ENCODE results near the gene ATP11C. TPM values are rescaled to one million over a fixed set of nuclear protein-coding genes. Genes with fewer than 3 reads are reported as not detected.

ATP11C gene
- total and polyA plus RNA-seq, 10 of the 15 experiments (the other 5 are each of a cell fraction or from before 2014, with no cell fraction given): 16.2 to 44.0 (median 24.8) TPM

GRCh38 chrX:139770366-139770765 lies 162.5 kb downstream of the ATP11C start (continued):
- no peak for TF ChIP-seq MTA3 (IDR thresholded peaks at IDR 0.05; ENCODE audit: borderline replicate concordance, low read length)
- no peak for TF ChIP-seq BRCA1 (IDR thresholded peaks at IDR 0.05; ENCODE audit: low read depth, low read length)
- TF ChIP-seq ZBED1 (IDR thresholded peaks at IDR 0.05; ENCODE audit: borderline replicate concordance): no peak
- no peak for TF ChIP-seq YBX1 (IDR thresholded peaks at IDR 0.05)

- no TSS peak for BruUV-seq (replicated peaks)
- FAIRE-seq (peak; percentile 13), DNase-seq (ENCODE audit: low read depth, low spot score) (peak; percentile 8), ATAC-seq (peak; percentile 75)
- Histone ChIP-seq H3K27me3 (replicated peaks in 1 of 2; ENCODE audit: control insufficient read depth in 2 of 2, insufficient read depth in 2 of 2, low read length in 1 of 2) (no peaks in the 10 kb centered on the region), H3K79me2 (ENCODE audit: control insufficient read depth, insufficient read depth, low read length) (no peaks in the 10 kb centered on the region), H2AFZ (ENCODE audit: control insufficient read depth, low read depth, low read length) (no peak overlapping the region), H3K4me2 (ENCODE audit: control insufficient read depth, insufficient read depth) (no peak overlapping the region), H3K27ac (ENCODE audit: control insufficient read depth, insufficient read depth) (peak overlapping the region; percentile 61), H3K4me3 (no peak overlapping the region), H3K9me3 (replicated peaks; ENCODE audit: control insufficient read depth, insufficient read depth, low read length) (no peaks in the 10 kb centered on the region; the same call in 2 of the 3 replicates), H3K4me1 (ENCODE audit: control insufficient read depth, insufficient read depth, low read length) (peaks cover 6% of the 10 kb centered on the region), H3K36me3 (ENCODE audit: control insufficient read depth in 2 of 2, insufficient read depth in 2 of 2, low read length in 1 of 2) (peaks cover 0 to 6% of the 10 kb centered on the region in 2 experiments; a peak in 1 of 4 replicates), H4K20me1 (ENCODE audit: control insufficient read depth, insufficient read depth) (no peaks in the 10 kb centered on the region), H3K9ac (ENCODE audit: control insufficient read depth, insufficient read depth, low read length) (no peak overlapping the region)
- SMC1A ChIA-PET (ENCODE audit: uncharacterized antibody, unreplicated experiment): no interaction called here
- intact Hi-C loops (cut with micrococcal nuclease; ENCODE audit: unreplicated experiment) (no loop called here), in situ Hi-C loops (cut with MboI) (no loop called here)
- RAD21 ChIA-PET (ENCODE audit: unreplicated experiment): interaction anchor here (0.9 kb wide), 1 partner anchor 28 kb away, joined by 3 read pairs; no protein-coding TSS in a partner anchor
- 66% methylated on average over 5 of the region's 5 CpGs for WGBS (ENCODE audit: insufficient coverage, insufficient replicate concordance, low lambda C conversion rate, missing lambda C conversion rate)
- CTCF ChIA-PET: interaction anchor here (0.5 kb wide), 1 partner anchor 1628 kb away, joined by 3 read pairs; no protein-coding TSS in a partner anchor
- POLR2A ChIA-PET: interaction anchor here (1.0 kb wide), 1 partner anchor 10 kb away, joined by 3 read pairs; no protein-coding TSS in a partner anchor
- TF ChIP-seq RUNX3 (IDR thresholded peaks at IDR 0.05; ENCODE audit: low read length): peak; percentile 61
- TF ChIP-seq YY1 (IDR thresholded peaks at IDR 0.05; ENCODE audit: low read depth, low read length): no peak
- TF ChIP-seq CBX3 (IDR thresholded peaks at IDR 0.05; ENCODE audit: borderline replicate concordance, low read depth): no peak
- TF ChIP-seq MAX (IDR thresholded peaks at IDR 0.05; ENCODE audit: low read depth, low read length): no peak
- no peak for TF ChIP-seq MEF2A (IDR thresholded peaks at IDR 0.05; ENCODE audit: insufficient read depth, low read depth, low read length)
- TF ChIP-seq MTA3 (IDR thresholded peaks at IDR 0.05; ENCODE audit: borderline replicate concordance, low read length): no peak
- TF ChIP-seq SMAD1 (IDR thresholded peaks at IDR 0.05; ENCODE audit: low read depth, partially characterized antibody): no peak
- TF ChIP-seq IRF3 (IDR thresholded peaks at IDR 0.05): no peak
- no peak for TF ChIP-seq ZBED1 (IDR thresholded peaks at IDR 0.05; ENCODE audit: borderline replicate concordance)
- TF ChIP-seq IKZF2 (IDR thresholded peaks at IDR 0.05): peak; percentile 65 to 67
- TF ChIP-seq RBBP5 (conservative IDR thresholded peaks at IDR 0.05): no peak
- TF ChIP-seq EGR1 (IDR thresholded peaks at IDR 0.05; ENCODE audit: borderline replicate concordance in 1 of 2, low read depth in 2 of 2, low read length in 2 of 2): no peak
- no peak for TF ChIP-seq ZZZ3 (IDR thresholded peaks at IDR 0.05; ENCODE audit: control insufficient read depth, insufficient read length, low read depth)
- no peak for TF ChIP-seq STAT1 (conservative IDR thresholded peaks at IDR 0.05)
- TF ChIP-seq KDM1A (IDR thresholded peaks at IDR 0.05; ENCODE audit: borderline replicate concordance): no peak
- TF ChIP-seq SUZ12 (IDR thresholded peaks at IDR 0.05; ENCODE audit: unreplicated experiment): no peak
- TF ChIP-seq TAF1 (IDR thresholded peaks at IDR 0.05; ENCODE audit: borderline replicate concordance, low read depth, low read length): no peak
- TF ChIP-seq E2F8 (IDR thresholded peaks at IDR 0.05; ENCODE audit: low read depth, partially characterized antibody): no peak
- TF ChIP-seq TCF3 (IDR thresholded peaks at IDR 0.05; ENCODE audit: borderline replicate concordance, insufficient read depth, low read depth, low read length): no peak
- TF ChIP-seq NR2F1 (conservative IDR thresholded peaks at IDR 0.05): no peak
Observed at GRCh38 chrX:139766545-139766983, 166.3 kb downstream of the ATP11C start.
